ENCODE measurements around the gene EPO.

EPO gene

GRCh38 chr7:100720279-100720670 lies at the start of gene EPO:
Gene EPO, plus strand, starts transcription at chr7:100720468. Its CDS starts 513 bp downstream, at chr7:100720981.
- H3K27me3 ChIP-seq = peaks cover 84% of the 10 kb centered on the region
- H3K4me1 ChIP-seq (ENCODE audit: control insufficient read depth in 1 of 2, insufficient read depth in 1 of 2, low read depth in 1 of 2, low read length in 1 of 2) = no peaks in the 10 kb centered on the region
- no peak within 1 kb of the TSS for H3K4me3 ChIP-seq (ENCODE audit: low read depth in 1 of 2, low read length in 1 of 2)
- no peaks in the 10 kb centered on the region for H3K9me3 ChIP-seq
- no peaks in the 10 kb centered on the region for H3K36me3 ChIP-seq
- TF ChIP-seq CTCF (IDR thresholded peaks at IDR 0.05) = no peak
- no peak within 1 kb of the TSS for H3K27ac ChIP-seq

- Histone ChIP-seq H3K27ac (no peak overlapping the region), H3K27me3 (peaks cover 42% of the 10 kb centered on the region), H3K4me1 (ENCODE audit: control insufficient read depth in 1 of 2, insufficient read depth in 1 of 2, low read depth in 1 of 2, low read length in 1 of 2) (peaks cover 11 to 20% of the 10 kb centered on the region in 2 experiments), H3K4me3 (ENCODE audit: low read depth in 1 of 2, low read length in 1 of 2) (no peak overlapping the region), H3K36me3 (peaks cover 9% of the 10 kb centered on the region), H3K9me3 (no peaks in the 10 kb centered on the region)
- TF ChIP-seq CTCF (IDR thresholded peaks at IDR 0.05) = no peak
Observed at GRCh38 chr7:100671353-100672327, 48.6 kb upstream of the EPO start.

GRCh38 chr7:100673302-100673941 lies 46.8 kb upstream of the EPO start, which contains the start of gene GNB2:
Gene GNB2, plus strand, starts transcription at chr7:100673740. Its CDS starts 2,526 bp downstream, at chr7:100676266.
- Histone ChIP-seq H3K4me3 (ENCODE audit: low read depth in 1 of 2, low read length in 1 of 2) (peak within 1 kb of the TSS; percentile 97 to 98), H3K27ac (peak within 1 kb of the TSS; percentile 100), H3K27me3 (peaks cover 29% of the 10 kb centered on the region), H3K9me3 (peaks cover 2% of the 10 kb centered on the region), H3K4me1 (ENCODE audit: control insufficient read depth in 1 of 2, insufficient read depth in 1 of 2, low read depth in 1 of 2, low read length in 1 of 2) (peaks cover 28 to 38% of the 10 kb centered on the region in 2 experiments), H3K36me3 (peaks cover 27% of the 10 kb centered on the region)
- peak; percentile 37 for TF ChIP-seq CTCF (IDR thresholded peaks at IDR 0.05)

DNA sequence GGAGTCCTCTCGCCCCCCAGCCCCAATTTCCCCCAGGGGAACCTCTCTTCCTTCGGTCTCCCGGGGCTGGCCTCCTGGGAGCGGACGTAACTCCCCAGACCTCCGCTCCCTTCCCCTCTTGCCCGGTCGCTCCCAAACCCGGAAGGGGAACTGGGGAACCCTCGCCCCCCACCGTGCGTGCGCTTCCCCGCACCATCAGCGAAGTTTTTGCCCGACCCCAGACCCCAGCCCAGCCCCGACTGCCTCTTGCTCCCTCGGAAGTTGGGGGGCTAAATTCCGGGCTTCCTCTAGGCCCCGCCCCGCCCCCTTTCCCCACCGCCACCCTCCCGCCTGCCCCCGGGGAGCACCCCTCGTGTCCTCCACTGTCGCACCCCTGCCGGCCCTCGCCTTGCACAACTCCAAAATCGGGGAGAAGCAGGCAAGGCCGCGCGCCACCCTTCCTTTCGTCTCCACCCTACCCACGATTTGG lies 46.3 kb upstream of the EPO start:
- peaks cover 28% of the 10 kb centered on the region for H3K27me3 ChIP-seq
- H3K4me3 ChIP-seq (ENCODE audit: low read depth in 1 of 2, low read length in 1 of 2) = peak overlapping the region; percentile 97 to 98
- H3K9me3 ChIP-seq = peaks cover 6% of the 10 kb centered on the region
- H3K4me1 ChIP-seq (ENCODE audit: control insufficient read depth in 1 of 2, insufficient read depth in 1 of 2, low read depth in 1 of 2, low read length in 1 of 2) = peaks cover 34 to 44% of the 10 kb centered on the region in 2 experiments
- H3K27ac ChIP-seq = peak overlapping the region; percentile 100
- H3K36me3 ChIP-seq = peaks cover 33% of the 10 kb centered on the region
- TF ChIP-seq CTCF (IDR thresholded peaks at IDR 0.05) = no peak

DNA sequence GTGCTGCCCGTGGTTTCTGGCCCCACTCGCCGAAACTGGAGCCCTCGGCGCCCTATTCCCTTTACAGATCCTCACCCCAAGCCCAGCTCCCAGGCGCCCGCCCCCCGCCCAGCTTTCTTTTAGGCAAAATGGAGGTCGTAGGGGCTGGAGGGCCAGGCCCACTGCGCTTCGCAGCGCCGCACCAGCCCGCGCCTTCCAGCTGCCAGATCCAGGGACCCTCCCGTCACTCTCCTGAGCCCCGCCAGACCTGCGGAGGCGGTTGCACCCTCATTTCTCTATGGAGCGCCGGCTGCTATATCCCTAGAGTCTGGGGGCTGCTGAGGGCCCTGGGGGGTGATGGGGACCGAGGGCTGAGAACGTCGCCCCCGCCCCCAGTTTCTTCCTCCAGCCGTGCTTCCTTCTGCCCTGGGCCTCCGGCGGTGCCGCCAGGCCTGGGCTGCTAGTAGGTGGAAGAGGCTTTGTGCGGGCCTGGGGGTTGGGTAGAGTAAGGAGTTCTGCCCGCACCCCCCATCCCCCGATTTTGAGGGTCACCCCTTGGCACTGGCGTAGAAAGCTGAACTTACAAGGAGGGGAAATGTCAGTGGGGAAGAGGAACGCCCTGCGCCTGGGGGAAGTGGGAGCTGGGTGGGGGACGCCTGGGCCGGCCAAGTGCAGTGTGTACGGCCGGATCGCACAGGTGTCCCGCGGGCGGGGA lies 45.7 kb upstream of the EPO start:
- no peak for TF ChIP-seq CTCF (IDR thresholded peaks at IDR 0.05)
- H3K36me3 ChIP-seq = peaks cover 39% of the 10 kb centered on the region
- peaks cover 22% of the 10 kb centered on the region for H3K27me3 ChIP-seq
- peaks cover 6% of the 10 kb centered on the region for H3K9me3 ChIP-seq
- peaks cover 40 to 50% of the 10 kb centered on the region in 2 experiments for H3K4me1 ChIP-seq (ENCODE audit: control insufficient read depth in 1 of 2, insufficient read depth in 1 of 2, low read depth in 1 of 2, low read length in 1 of 2)
- peak overlapping the region; percentile 100 for H3K27ac ChIP-seq
- peak overlapping the region; percentile 97 to 98 for H3K4me3 ChIP-seq (ENCODE audit: low read depth in 1 of 2, low read length in 1 of 2)

Measured in neutrophil (primary cell).